Loucy (cell line): Measurements from ENCODE around the gene FBXL3.

ENCODE experiments used
- H2AFZ ChIP-seq: fragments of 200-600 bp; sonication (generic); 2 replicates; pipeline ENCODE4 v1.6.0; 2016; ENCODE audit warnings: antibody characterized with exemption, mild to moderate bottlenecking, low read length, moderate library complexity
- H3F3A ChIP-seq: fragments of 200-600 bp; 2 replicates; pipeline ENCODE4 v1.6.0; 2016; ENCODE audit warnings: antibody characterized with exemption, low read depth, mild to moderate bottlenecking
- H3K27me3 ChIP-seq: fragments of 200-600 bp; sonication (generic); 2 replicates; pipeline ENCODE4 v1.6.1; 2014; ENCODE audit warnings: low read length, mild to moderate bottlenecking; ENCODE audit not compliant: insufficient read depth, poor library complexity, severe bottlenecking
- H3K36me3 ChIP-seq: fragments of 200-600 bp; sonication (generic); 2 replicates; pipeline ENCODE4 v1.6.1; 2016; ENCODE audit warnings: low read length; ENCODE audit not compliant: insufficient read depth
- H3K4me1 ChIP-seq: fragments of 200-600 bp; sonication (generic); 2 replicates; pipeline ENCODE4 v1.5.1; 2014; ENCODE audit warnings: low read length, mild to moderate bottlenecking; ENCODE audit not compliant: insufficient read depth, poor library complexity, severe bottlenecking
- H3K4me2 ChIP-seq: fragments of 200-600 bp; sonication (generic); 2 replicates; pipeline ENCODE4 v1.6.0; 2014; ENCODE audit warnings: antibody characterized with exemption, low read length, low read depth, mild to moderate bottlenecking; ENCODE audit not compliant: poor library complexity, severe bottlenecking
- H3K4me3 ChIP-seq: fragments of 200-600 bp; sonication (generic); 2 replicates; pipeline ENCODE4 v1.5.1; 2014; ENCODE audit warnings: low read length, mild to moderate bottlenecking, mixed read lengths; ENCODE audit not compliant: poor library complexity, severe bottlenecking
- H3K79me2 ChIP-seq: fragments of 200-600 bp; sonication (generic); 2 replicates; pipeline ENCODE4 v1.6.1; 2014; ENCODE audit warnings: low read length; ENCODE audit not compliant: insufficient read depth
- H3K9ac ChIP-seq: fragments of 200-600 bp; sonication (generic); 2 replicates; pipeline ENCODE4 v1.6.0; 2014; ENCODE audit warnings: mild to moderate bottlenecking, low read depth, low read length, moderate library complexity; ENCODE audit not compliant: poor library complexity, severe bottlenecking
- H3K9me2 ChIP-seq: fragments of 200-600 bp; sonication (generic); replicated peaks from 2 replicates; pipeline ENCODE4 v1.6.1; 2016; ENCODE audit warnings: low read depth, low read length, mixed read lengths
- H3K9me3 ChIP-seq: fragments of 200-600 bp; sonication (generic); 2 replicates; pipeline ENCODE4 v1.6.1; 2014; ENCODE audit warnings: mild to moderate bottlenecking, antibody characterized with exemption, low read length, low read depth; ENCODE audit not compliant: insufficient read depth
- H4K20me1 ChIP-seq: fragments of 200-600 bp; sonication (generic); 2 replicates; pipeline ENCODE4 v1.6.0; 2014; ENCODE audit warnings: antibody characterized with exemption, low read length, mild to moderate bottlenecking; ENCODE audit not compliant: insufficient read depth, poor library complexity, severe bottlenecking
- CTCF ChIP-seq: fragments of 200-600 bp; sonication (generic); conservative IDR thresholded peaks from 2 replicates; pipeline ENCODE4 v1.5.1; 2014; ENCODE audit warnings: mild to moderate bottlenecking, antibody characterized with exemption, low read length
- EZH2phosphoT487 ChIP-seq: fragments of 200-600 bp; IDR thresholded peaks from 2 replicates; pipeline ENCODE4 v1.6.1; 2018; ENCODE audit warnings: antibody characterized with exemption, mild to moderate bottlenecking, moderate library complexity, borderline replicate concordance

Gene FBXL3

GRCh38 chr13:76975863-76976262 lies 51.1 kb downstream of the FBXL3 start:
- H2AFZ ChIP-seq: no peak overlapping the region
- no peak overlapping the region for H3K4me2 ChIP-seq
- H3F3A ChIP-seq: no peaks in the 10 kb centered on the region
- peaks cover 9% of the 10 kb centered on the region for H3K4me1 ChIP-seq
- no peaks in the 10 kb centered on the region for H3K79me2 ChIP-seq
- H3K9ac ChIP-seq: no peak overlapping the region
- no peaks in the 10 kb centered on the region for H4K20me1 ChIP-seq
- H3K27me3 ChIP-seq: peaks cover 18% of the 10 kb centered on the region
- TF ChIP-seq CTCF (no peak), EZH2phosphoT487 (no peak)
- no peaks in the 10 kb centered on the region for H3K9me2 ChIP-seq
- H3K36me3 ChIP-seq: no peaks in the 10 kb centered on the region
- H3K9me3 ChIP-seq: no peaks in the 10 kb centered on the region
- no peak overlapping the region for H3K4me3 ChIP-seq

GRCh38 chr13:76974618-76974975 lies 52.4 kb downstream of the FBXL3 start:
- H3K9ac ChIP-seq: no peak overlapping the region
- no peaks in the 10 kb centered on the region for H4K20me1 ChIP-seq
- no peak overlapping the region for H3K4me3 ChIP-seq
- H3F3A ChIP-seq: no peaks in the 10 kb centered on the region
- H3K4me2 ChIP-seq: no peak overlapping the region
- H3K9me2 ChIP-seq: no peaks in the 10 kb centered on the region
- H3K36me3 ChIP-seq: no peaks in the 10 kb centered on the region
- H3K79me2 ChIP-seq: no peaks in the 10 kb centered on the region
- H3K4me1 ChIP-seq: peaks cover 9% of the 10 kb centered on the region
- H3K9me3 ChIP-seq: no peaks in the 10 kb centered on the region
- TF ChIP-seq EZH2phosphoT487: no peak
- no peak for TF ChIP-seq CTCF
- H3K27me3 ChIP-seq: peaks cover 14% of the 10 kb centered on the region
- H2AFZ ChIP-seq: no peak overlapping the region

- no peak overlapping the region for H2AFZ ChIP-seq
Observed at GRCh38 chr13:76973920-76974617, 52.9 kb downstream of the FBXL3 start.

More at GRCh38 chr13:76973920-76974617, 52.9 kb downstream of the FBXL3 start:
- H3K9me3 ChIP-seq: no peaks in the 10 kb centered on the region
- H3K4me2 ChIP-seq: no peak overlapping the region
- no peak overlapping the region for H3K9ac ChIP-seq
- no peaks in the 10 kb centered on the region for H3K79me2 ChIP-seq
- H3F3A ChIP-seq: no peaks in the 10 kb centered on the region
- peaks cover 9% of the 10 kb centered on the region for H3K4me1 ChIP-seq
- H3K36me3 ChIP-seq: no peaks in the 10 kb centered on the region
- TF ChIP-seq EZH2phosphoT487 (no peak), CTCF (no peak)
- H4K20me1 ChIP-seq: no peaks in the 10 kb centered on the region
- H3K27me3 ChIP-seq: peaks cover 10% of the 10 kb centered on the region
- no peaks in the 10 kb centered on the region for H3K9me2 ChIP-seq
- H3K4me3 ChIP-seq: no peak overlapping the region
